NCI-H1105 (cell line): ENCODE data around the gene RAP2A.
A peak's percentile ranks its signal among the peaks of the same experiment; 100 is the strongest.

Experiments
- DNase-seq: peaks from one replicate; lab custom pipeline; 2025; lab: John Stamatoyannopoulos, UW

RAP2A gene

DNA sequence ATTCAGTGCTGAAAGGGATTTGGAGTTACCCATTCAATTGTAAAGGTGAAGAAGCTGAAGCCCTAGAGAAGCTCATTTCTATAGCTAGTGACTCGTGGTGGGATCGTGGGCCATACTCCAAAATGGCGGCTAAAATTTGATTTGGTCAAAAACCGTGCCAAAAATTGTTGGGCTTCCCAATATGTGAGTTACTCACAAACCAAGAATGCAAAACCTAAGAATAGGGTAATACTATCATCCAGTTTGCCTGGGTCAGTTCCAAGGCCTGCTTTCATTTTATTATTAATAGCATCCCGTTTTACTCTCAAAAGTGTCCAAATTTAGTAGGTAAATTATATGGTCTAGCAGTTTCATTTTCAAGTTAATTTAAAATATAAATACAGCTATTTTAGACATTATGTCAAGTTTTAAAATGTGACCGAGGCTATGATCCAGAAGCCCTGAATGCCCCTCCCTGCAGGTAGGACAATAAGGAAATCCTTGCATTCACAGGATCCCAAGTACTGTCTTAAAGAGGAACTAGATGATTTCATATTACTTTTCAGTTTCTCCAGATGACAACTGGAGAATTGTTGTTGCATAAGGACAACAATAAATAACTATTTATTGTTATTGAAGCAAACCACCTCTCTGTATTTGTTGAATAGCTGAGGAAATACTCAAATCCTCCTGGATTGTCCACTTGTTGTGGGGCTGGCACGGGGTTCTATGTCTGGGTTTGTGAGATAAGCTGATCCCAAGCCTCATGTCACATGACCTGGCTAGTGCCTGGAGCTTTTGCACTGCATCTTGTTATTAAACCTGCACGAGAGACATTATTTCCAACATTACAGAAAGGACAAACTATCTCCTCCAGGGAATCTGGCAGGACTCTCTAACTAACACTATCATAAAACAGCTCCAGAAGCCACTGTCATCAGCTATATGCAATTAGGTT lies 11.6 kb upstream of the RAP2A start:
- DNase-seq, result no peak

DNA sequence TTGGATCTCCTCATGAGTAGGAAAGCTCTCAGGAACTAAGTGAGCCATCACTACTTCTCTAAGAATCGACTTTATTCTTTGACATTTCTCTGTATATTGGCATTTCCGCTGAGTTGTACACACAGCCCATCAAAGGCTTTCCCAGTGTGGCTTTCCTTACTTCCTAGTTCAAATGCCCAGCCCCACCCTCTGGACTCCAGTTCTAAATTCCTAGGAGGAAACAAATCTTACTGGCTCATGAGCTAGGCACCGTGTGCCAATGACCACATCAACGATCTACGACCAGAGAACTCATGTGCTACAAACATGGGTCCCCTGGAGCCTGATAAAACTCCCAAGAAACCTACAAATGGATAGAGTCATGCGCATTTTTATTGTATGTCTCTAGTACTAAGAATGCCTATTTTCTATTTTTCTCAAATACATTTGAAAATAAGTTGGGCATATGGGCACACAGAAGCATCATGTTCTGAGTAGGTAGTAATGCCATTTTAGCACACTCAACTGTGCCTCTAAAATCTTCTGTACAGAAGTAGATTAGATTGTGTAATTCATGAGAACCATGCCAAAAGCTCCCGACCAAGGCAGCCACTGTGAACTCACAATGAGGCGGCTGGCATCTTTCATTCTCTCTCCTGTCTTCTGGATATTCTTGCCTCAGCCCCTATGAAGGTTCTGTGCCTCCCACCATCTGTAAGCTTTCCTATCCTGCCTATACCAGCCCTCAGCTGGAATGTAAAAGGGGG lies 10.5 kb upstream of the RAP2A start:
- no peak for DNase-seq

DNA sequence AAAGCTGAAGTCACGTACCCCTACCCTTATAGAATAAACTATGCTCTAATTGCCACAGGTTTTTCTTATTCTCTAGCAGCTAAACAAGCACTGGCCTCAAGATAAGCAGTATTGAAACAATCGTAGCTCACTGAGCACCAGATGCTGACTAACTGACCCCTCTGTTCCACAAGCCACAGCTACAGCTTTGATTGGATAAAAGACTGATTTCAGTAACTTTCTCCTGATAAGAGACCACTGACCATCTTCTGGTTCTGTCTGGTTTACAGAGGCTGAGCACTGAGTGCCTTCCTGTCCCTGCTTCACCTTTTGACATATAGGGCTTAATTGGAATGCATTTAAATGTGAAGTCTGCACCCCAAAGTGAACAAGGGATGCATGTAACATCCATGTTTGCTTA lies 8.4 kb upstream of the RAP2A start:
- no peak for DNase-seq

DNA sequence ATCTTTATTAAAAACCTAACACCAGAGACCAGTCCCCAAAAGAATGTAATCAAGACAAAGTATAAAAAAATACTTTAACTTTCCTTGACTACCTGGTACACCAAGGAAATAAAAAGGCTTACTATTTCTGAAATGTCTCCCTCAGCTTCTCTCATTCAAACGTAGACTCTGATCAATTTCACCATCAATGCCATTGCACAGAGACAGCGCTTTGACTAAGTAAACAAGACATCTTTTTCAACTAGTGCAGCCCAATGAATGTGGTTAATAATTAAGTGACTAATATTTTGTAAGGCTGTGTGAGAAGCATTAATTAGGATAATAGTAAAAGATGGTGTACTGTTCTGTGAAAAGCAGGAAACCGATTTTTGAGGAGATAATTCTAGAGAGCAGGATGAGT lies 7.3 kb upstream of the RAP2A start:
- DNase-seq, result no peak

DNA sequence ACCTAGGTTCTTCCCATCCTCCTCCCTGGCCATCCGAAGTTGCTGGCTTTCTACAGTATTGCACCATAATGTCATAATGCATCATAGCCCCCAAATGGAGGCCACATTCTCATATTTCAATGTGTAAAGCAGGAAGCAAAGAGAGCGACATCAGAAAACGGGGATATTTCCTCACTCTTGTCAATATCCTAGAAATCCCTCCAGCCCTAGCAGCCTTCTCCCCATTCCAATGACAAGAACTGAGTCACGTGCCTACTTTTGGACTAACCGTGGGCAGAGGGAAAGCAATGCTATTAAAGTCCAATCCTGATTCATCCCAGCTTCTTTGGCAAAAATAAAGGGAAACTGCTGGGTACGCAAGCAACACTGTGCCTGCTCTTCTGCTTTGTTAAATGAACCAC lies 4.3 kb upstream of the RAP2A start:
- DNase-seq, result no peak

DNA sequence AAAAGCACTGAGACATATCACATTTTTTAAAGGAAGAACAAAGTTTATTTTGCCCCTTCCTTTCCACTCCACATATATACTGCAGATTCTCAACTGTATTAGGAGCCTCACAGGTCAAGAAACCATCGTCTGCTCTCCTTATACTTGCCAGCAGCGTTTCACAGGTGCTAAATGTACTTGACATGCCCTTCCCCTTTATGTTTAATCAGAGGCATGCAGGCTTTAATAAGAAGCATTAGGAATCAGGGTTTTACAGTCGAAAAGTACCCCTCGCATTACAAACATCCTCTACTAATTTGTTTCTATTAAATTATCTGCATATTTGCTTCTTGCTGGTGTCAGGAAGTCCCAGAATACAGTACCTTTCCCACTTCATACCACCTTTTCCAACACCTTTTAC lies 3.7 kb upstream of the RAP2A start:
- DNase-seq, result no peak

DNA sequence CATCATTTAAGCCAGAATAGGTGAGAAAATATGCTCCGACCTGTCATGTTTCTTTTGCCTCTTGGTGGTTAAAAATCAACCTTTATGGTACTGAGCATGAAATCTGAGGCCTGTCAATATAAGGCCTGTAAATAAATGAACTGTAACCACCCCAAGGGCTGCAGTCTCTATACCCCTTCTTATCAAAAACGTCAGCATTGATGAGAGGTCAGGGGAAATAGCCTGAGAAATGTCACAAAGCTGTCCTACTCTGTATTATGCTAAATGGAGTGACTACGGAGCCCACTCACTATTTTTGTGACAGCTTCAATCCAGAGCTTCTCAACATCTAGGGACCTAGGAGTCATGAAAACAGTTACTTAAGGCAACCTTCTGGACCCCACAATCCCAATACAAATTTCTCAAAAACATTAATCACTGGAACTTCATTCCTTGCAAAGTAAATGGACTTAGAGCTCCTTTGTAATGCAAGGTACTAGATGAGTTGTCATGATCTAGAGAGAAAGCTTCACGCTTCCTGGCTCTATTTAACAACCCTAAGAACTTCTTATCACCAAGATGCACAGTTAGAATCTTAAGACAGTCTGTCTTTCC lies 2.7 kb upstream of the RAP2A start:
- DNase-seq, result no peak

DNA sequence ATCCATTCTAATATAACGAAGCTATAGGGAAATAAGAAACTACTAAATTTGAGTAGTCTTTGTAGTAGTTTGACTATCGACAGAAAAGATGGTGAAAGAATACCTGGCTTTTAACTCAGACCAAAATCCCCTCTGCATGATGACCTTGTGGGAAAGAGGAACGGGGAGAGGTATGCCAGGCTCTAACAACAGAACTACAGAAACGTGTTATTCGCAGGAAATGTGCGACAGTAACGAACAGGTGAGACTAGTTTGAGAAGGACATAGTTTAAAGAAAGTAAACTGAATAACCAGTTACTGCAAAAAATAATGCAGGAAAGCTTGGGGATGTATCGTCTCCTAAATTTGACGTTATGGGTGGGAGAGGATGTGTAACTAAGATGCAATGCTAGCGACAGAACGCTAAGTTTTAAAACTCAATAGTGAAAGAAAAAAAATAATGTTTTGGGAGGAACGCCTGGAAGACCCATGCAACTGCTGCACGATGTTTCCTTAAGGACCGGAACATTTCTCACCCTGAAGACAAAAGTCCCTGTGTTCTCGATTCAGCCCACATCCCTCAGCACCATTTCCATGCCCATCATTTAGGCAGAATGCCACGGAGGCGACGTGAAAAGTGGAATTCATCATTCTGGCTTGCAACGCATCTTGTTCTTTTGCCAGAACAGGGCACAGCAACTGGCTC lies 1.6 kb upstream of the RAP2A start:
- no peak for DNase-seq

DNA sequence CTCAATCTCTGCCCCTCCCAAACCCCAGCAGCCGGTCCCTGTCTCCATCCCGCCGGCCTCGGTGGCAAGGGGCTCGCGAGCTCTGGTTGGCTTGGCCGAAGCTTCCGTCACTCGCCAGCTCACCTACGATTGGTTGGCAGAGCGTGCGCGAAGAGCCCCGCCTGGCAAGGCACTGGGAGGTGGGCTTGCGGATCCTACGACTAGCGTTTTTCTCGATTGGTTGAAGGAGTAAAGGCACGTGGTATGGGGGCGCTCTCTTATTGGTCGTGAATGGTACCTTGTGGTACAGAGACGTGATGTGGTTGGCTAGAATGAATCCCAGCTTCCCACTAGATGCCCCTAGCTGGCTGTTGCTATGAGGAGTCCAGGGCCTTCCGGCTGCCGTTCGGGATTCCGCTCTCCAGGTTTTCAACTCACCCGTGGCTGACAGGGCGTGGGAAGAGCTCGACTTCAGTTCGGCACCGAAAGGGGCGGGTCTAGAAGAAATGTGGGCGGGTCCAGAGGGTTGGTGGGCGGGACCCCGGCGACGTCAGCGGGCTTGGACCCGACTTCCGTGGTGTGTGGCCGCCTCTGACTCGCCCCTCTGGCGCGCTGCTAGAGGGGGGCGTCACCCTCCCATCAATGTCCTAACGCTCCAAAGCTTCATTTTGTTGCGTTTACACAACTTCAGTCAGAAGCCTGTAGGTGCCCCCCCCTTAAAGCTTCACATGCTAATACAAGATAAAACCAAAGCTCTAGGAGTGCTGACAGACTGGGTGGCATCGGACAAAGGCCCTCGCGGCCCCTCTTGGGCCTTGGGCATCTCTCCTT lies 847 bp upstream of the RAP2A start:
- DNase-seq, result peak; percentile 95

DNA sequence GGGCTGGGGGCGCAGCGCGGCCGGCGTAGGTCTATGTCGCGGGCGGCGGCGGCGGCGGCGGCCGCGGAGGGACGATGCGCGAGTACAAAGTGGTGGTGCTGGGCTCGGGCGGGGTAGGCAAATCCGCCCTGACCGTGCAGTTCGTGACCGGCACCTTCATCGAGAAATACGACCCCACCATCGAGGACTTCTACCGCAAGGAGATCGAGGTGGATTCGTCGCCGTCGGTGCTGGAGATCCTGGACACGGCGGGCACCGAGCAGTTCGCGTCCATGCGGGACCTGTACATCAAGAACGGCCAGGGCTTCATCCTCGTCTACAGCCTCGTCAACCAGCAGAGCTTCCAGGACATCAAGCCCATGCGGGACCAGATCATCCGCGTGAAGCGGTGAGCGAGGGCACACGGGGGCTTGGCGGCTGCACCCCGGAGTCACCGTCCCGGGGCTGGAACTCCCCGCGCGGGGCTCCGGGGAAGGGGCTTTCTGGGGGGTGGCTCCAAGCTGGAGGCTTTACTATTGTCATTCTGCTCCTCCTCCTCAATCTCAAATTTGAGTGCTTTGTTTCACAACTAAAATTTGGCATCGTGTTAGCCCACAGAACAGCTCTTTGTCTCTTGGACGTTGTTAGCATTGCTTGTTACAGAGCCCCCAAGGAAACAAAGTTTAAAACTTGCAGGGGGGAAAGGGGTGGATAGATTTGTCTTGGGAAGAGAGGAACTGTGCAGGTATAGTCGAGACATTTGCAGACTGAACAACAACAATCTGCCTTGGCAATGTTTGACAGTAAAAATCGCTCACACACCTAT lies 630 bp downstream of the RAP2A start:
- no peak for DNase-seq

DNA sequence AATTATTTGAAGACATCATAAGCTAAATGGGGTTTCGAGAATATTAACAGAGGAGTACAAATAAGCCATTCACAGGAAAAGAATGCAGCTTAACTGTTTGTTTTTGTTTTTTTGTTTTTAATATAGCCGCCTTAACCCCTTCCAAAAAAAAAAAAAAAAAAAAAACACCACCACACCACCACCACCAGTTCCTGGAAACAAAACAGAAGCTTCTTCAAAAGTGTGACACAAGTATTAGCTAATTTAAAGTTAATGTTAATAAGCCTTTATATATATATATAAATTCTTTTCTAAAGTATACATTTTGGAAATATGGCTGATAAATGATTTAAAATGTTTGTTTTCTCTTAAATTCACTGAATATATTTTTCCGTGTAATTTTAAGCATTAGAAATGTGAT lies 1.4 kb downstream of the RAP2A start:
- DNase-seq, result no peak

DNA sequence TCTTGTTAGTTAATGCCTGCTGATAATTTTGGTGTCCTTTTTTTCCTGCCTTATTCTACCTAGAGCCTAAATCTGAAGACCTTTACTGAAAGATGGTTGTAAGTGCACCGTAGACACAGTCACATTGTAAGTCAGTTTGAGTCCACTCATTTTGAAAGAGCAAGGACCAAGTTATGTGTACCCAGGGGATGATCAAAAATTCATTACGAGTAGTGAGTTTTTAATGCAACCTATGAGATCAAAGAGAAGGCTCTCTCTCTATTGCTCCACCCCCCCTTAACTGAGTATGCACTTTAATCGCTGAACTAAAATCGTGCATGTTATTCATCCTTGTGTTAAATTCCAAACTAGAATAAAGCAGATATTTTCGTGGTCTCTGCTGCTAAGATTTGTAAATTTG lies 1.8 kb downstream of the RAP2A start:
- no peak for DNase-seq

DNA sequence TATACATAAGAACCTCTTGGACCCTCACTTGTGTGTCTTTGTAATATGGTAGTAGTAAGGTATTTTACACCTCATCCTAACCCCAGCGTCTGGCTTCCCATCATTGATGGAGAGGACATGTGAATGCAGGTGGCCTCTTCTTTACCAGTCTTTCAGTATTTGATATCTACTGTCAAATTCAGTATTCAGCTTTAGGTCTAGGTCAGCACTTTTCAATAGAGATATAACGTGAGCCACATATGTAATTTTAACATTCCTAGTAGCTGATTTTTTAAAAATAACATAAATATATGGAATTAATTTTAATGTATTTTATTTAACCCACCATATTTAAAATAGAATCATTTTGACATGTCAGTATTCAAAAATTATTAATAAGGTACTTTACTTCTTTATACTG lies 2.9 kb downstream of the RAP2A start:
- DNase-seq, result no peak

DNA sequence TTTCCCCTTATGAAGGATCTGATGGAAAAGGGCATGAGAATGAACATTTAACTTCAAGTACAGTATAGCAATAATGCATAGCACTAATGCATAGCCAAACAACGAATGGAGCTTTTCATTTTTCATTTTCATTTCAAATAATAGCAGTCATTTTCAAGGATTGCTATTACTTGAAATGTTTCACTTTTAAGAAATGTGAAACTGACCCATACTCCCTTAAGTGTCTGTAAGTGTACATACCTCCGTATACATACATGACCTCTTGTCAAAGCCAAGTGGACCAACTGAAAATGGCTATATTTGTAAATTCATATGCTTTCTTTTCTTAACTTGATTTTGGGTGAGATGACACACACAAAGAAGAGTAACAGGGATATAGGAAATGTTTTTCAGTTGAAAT lies 3.8 kb downstream of the RAP2A start:
- no peak for DNase-seq

DNA sequence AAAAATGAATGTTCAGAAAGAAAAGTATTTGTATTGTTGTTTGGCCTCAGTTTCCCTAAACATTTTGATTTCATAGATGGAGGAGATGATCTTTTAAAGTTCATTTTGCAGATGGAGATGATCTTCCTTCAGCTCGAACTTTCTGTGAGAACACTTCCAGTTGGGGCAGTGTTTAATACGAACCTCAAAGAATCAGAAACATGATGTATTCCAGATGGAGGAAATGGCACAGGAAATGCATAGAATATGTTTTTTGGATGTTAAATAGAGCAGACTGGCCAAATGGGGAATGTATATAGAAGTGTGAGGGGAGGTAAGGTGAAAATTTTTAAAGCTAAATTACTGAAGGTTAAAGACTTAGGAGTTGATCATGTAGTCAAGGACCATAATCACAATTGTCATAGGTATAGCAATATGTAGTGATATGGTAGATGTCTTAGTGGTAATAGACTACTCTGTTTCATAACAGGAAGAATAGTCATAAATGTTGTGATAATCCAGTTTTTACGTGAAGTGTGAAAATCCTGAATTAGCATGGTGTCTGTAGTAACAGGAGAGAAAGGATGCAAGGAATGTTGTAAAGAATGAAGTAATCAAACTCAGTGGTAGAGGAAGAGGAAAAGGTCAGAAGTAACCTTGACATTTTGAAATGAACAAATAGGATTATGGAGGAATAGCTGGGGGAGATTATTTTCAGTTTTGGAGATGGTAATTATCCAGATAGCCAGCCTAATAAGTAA lies 5.1 kb downstream of the RAP2A start:
- no peak for DNase-seq

DNA sequence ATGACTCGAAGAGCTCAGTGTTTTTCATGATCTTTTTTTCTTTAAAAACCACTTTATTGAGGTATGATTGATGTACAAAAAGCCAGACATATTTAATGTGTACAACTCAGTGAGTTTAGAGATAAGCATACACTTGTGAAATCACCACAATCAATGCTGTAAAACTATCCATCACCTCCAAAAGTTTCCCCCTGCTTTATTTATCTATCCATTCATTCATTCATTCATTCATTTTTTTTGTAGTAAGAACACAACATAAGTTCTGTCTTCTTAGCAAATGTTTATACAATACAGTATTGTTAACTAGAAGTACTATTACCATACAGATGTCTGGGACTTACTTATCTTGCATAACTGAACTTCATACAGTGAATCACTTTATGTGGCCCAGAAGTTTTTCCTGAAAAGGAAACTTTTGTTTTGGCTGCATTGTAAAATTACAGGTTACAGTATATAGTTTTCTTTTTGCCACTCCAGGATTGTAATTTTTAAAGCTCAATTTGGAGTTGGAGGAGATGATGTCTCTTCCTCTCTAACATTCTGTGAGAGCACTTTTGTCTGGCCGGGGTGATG lies 6.7 kb downstream of the RAP2A start:
- no peak for DNase-seq

DNA sequence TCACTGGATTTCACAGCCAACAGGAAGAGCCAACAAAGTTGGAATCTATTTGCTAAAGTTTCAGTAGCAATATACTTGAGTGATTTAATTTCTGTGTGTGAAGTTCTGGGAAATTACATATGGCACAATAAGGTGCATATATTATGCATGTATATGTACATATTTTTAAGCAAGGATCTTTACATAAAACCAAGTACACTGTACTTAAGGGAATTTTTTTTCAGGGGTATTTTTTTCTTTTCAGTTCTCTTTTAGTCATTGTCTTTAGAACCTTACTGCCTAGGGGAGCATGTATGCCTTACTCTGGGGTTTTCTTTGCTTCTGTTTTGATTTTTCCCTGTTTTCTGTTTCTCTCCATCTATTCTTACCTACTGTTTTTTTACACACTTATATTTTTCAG lies 7.4 kb downstream of the RAP2A start:
- no peak for DNase-seq

DNA sequence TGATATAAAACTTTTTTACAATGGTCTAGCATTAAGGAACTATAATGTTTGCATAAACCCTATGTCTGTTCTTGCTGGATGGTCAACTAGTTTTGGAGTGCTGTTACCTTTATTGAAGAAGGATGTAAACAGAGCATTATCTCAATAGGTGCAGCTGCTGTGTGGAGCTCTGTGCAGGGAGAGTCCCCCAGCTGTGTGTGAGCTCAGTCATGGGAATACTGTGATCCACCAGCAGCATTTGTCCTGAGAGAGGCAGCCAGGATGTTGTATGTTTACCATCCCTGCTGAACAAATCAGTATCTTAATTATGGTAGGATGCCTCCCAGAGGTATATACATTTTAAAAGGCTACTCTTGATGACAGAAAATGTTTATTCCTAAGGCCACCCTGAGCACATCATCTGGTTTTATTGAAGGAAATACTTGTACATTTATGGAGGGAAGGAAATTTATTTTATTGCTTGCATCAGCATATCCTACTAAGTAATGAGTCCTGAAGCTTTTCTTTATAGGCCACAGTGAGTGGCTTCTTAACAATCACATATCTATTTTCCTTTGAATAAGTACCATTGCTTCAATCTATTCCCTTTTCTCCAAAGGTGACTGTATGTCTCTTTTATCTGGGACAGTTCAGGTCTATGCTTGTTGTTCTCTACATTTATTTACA lies 11.7 kb downstream of the RAP2A start:
- no peak for DNase-seq

DNA sequence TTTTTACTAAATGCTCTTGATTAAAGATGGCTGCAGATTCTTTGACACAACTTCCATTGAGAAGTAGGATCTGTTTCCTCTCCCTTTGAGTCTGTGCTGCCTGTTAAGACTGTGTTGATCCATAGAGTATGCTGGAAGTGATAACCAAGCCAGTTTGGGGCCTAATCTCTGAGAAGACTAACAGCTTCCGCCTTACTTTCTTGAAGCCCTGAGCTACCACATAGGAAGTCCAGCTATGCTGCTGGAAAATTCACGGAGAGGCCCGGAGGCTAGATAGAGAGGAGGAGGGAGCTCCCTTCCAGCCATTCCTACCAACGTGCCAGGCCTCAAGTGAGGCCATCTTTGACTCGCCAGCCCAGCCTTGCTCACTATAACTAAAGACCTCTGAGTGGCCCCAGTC lies 12.5 kb downstream of the RAP2A start:
- DNase-seq, result no peak
